ENCODE measurements around the gene HM13.
"Not testable (repeated sequence)": the region's sequence is repeated elsewhere in the genome, so short reads cannot be mapped to it uniquely, and the experiment has no call there.

Gene HM13

GRCh38 chr20:31593221-31594001, 79.2 kb downstream of the HM13 start:
- no peak for DNase-seq

DNA sequence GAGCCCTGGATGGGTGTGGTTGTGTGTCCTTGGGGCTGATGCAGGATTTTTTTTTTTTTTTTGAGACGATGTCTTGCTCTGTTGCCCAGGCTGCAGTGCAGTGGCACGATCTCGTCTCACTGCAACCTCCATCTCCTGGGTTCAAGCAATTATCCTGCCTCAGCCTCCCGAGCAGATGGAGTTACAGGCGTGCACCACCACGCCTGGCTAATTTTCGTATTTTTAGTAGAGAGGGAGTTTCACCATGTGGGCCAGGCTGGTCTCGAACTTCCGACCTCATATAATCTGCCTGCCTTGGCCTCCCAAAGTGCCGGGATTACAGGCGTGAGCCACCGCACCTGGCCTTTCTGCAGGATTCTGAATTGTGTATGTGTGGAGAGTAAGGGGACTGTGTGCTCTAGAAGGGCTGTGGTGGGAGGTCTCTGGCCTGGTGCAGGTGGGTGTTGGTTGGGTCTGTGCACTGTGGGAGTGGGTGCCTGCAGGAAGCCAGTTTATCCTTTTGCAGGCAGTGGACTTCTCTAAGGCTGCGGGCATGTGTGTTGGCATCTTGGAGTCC, 79.8 kb downstream of the HM13 start:
- DNase-seq, result no peak

- DNase-seq, result no peak
Observed at GRCh38 chr20:31594558-31595379, 80.5 kb downstream of the HM13 start.

DNA sequence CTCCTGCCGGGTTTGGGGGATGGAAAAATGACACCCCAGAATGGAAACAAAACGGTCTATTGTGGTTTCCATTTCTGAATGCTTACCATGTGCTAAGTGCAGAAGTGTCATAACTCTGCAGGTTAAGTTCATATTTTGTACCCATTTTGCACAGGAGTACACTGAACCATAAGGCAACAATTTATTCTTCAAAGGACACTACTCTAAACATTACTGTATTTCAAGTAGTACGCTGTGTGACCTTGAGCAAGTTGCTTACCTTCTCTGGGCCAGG, 81.1 kb downstream of the HM13 start:
- DNase-seq, result no peak

GRCh38 chr20:31595654-31596411, 81.6 kb downstream of the HM13 start:
- no peak for DNase-seq

- DNase-seq, result not testable (repeated sequence)
Observed at GRCh38 chr20:31596412-31596715, 82.1 kb downstream of the HM13 start.

GRCh38 chr20:31596831-31597480, 82.7 kb downstream of the HM13 start:
- DNase-seq, result no peak

- no peak for DNase-seq
Observed at GRCh38 chr20:31597481-31597855, 83.2 kb downstream of the HM13 start.

- DNase-seq, result no peak
Observed at GRCh38 chr20:31602431-31602778, 88.2 kb downstream of the HM13 start.

DNA sequence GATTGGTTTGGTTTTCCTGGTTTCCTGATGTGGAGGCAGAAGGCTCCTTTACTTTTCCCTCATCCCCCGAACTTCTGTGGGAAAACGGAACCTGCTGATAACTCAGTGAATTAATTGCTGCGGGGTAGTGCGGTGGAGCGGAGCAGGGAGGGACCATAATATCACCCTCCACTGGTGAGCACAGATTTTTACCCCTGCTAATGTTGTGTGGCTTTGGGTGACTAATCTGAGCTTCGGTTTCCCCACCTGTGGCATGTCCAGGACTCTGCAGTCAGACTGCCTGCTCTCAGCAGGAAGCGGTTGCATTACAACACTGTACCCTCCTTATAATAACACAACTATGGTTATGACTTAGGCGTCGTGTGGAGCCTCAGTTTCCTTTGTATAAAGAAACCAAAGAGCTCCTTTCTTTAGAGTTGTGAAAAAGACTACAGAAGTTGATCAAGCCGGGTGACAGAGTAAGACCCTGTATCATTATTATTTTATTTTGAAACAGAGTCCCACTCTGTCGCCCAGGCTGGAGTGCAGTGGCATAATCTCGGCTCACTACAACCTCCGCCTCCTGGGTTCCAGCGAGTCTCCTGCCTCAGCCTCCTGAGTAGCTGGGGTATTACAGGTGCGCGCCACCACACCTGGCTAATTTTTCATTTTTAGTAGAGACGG, 88.7 kb downstream of the HM13 start:
- no peak for DNase-seq

GRCh38 chr20:31603822-31604566, 89.8 kb downstream of the HM13 start:
- peak; percentile 98 for DNase-seq

DNA sequence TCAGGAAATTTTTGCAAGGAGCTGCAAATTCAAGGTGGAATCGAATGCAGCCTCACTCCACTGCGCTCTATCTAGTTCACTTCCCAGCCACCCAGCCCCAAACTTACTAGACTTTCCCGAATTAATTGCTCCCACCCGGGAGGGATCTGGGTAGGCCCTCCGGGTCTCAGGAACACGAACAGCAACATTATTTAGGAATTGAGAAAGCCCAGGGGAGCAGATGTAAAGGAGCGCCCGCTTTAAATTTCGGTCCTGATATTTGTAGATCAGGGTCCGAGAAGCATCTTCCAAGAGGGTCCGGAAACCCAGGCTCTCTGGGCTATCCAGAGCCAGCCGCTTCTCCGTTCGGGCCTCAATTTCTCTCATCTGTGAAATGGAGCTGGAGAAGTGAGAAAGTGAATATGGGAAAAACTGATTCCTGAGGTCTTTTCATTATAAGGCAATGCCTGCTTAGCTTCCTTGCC, 90.4 kb downstream of the HM13 start:
- DNase-seq, result no peak

GRCh38 chr20:31605031-31605901, 91.0 kb downstream of the HM13 start, which contains the start of gene ID1:
ID1 (plus strand) TSS chr20:31605289; CDS start chr20:31605388, 99 bp downstream.
- peak; percentile 98 for DNase-seq

DNA sequence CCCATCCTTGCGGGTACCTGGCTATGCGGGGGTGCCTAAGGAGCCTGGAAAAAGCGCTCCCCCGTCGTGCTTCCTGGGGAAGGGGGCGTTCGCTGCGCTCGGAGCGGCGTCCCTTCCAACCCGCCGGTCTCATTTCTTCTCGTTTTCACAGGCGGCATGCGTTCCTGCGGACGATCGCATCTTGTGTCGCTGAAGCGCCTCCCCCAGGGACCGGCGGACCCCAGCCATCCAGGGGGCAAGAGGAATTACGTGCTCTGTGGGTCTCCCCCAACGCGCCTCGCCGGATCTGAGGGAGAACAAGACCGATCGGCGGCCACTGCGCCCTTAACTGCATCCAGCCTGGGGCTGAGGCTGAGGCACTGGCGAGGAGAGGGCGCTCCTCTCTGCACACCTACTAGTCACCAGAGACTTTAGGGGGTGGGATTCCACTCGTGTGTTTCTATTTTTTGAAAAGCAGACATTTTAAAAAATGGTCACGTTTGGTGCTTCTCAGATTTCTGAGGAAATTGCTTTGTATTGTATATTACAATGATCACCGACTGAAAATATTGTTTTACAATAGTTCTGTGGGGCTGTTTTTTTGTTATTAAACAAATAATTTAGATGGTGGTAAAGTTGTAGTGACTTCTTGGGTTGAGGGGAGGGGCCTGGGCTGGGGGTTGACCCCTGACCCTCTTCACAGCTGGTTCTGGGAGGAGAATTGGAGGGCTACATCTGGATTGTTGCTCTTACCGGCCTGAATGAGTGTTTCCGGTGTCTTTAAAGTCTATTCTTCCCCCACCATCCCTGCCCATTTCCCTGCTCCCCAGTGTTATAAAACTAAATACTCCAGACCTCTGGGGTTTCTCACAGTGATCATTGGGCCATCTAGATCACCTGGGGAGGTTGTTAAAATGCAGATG, 91.9 kb downstream of the HM13 start:
- no peak for DNase-seq

DNA sequence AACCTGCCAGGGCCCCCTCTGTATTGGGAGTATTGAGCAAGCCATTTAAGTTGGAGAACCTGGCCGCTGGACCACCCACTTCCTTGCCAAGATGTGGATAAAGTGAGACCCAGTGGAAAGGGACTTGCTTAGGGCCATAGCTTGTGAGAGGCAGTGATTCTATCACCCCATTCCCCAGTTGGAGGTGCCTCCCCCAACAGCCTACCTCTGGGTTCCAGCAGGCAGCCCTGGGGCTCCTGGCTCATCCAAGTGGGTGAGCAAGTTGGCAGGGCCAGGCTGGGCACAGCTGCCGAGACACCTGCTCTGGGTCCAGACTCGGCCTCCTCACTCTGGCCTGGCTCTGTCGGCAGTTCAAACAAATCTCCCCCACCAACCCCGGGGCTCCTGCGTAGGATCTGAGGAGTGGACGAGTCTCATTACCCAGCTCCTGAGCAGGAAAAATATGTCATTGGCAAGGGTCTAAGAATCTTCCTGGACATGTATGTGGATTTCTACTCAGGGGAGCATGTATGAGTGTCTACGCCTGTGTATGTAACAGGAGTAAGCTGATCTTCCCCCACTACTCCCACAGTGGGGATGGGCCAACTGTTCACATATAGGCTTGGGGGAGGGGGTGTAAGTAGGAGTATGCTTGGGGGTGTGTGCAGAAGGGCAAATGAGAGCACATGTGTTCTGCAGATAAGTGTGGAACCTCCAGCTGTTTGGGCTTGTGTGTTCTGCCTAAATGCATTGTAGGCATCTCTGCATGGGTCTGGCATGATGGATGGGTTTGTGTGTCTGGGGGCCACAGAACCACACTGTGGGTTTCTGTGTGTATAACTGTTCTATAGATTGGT, 92.8 kb downstream of the HM13 start:
- peak; percentile 78 for DNase-seq

GRCh38 chr20:31607640-31608250, 93.5 kb downstream of the HM13 start:
- peak; percentile 74 for DNase-seq

GRCh38 chr20:31608251-31608945, 94.2 kb downstream of the HM13 start:
- DNase-seq, result peak; percentile 62
